GM12878 (cell line): ENCODE measurements around the gene TNF. TPM values are rescaled to one million over a fixed set of nuclear protein-coding genes. Genes with fewer than 3 reads are reported as not detected.

Experiments used
- BACH1 ChIP-seq: fragments of 450-650 bp; IDR thresholded peaks from 2 replicates; pipeline ENCODE4 v1.6.1; 2017; ENCODE audit warnings: mild to moderate bottlenecking, borderline replicate concordance
- CBFB ChIP-seq: IDR thresholded peaks from 2 replicates; pipeline ENCODE4 v1.6.1; 2016; ENCODE audit warnings: antibody characterized with exemption, low read depth
- EGR1 ChIP-seq, 2 experiments: IDR thresholded peaks; 1 replicate in 1 of 2; 2 replicates in 1 of 2; pipeline ENCODE4 v1.6.1; 2011 to 2012; ENCODE audit warnings: low read depth in 2 of 2, low read length in 2 of 2, borderline replicate concordance in 1 of 2, mild to moderate bottlenecking in 1 of 2, moderate library complexity in 1 of 2
- ETV6 ChIP-seq, 2 experiments: fragments of 450-650 bp in 1 of 2; IDR thresholded peaks in 1 of 2; conservative IDR thresholded peaks in 1 of 2; 2 replicates each; pipeline ENCODE4 v1.6.1; 2014; ENCODE audit warnings: antibody characterized with exemption in 1 of 2, borderline replicate concordance in 1 of 2, low read depth in 1 of 2, mild to moderate bottlenecking in 1 of 2, moderate library complexity in 1 of 2
- IKZF2 ChIP-seq, 2 experiments: fragments of 450-650 bp; IDR thresholded peaks; 2 replicates each; pipeline ENCODE4 v1.6.1; 2017; ENCODE audit warnings: mild to moderate bottlenecking in 2 of 2, moderate library complexity in 2 of 2
- IRF5 ChIP-seq: fragments of 450-650 bp; IDR thresholded peaks from 2 replicates; pipeline ENCODE4 v1.6.1; 2017; ENCODE audit warnings: borderline replicate concordance
- JUND ChIP-seq: IDR thresholded peaks from 2 replicates; pipeline ENCODE4 v1.6.1; 2012; ENCODE audit warnings: low read depth, mild to moderate bottlenecking, low read length, improper control_type of control experiment, moderate library complexity
- LARP7 ChIP-seq: fragments of 450-650 bp; IDR thresholded peaks from 2 replicates; pipeline ENCODE4 v1.6.1; 2017; ENCODE audit warnings: mild to moderate bottlenecking
- MAX ChIP-seq: IDR thresholded peaks from 2 replicates; pipeline ENCODE4 v1.6.1; 2012; ENCODE audit warnings: low read depth, low read length, improper control_type of control experiment
- MTA3 ChIP-seq: IDR thresholded peaks from 2 replicates; pipeline ENCODE4 v1.6.1; 2012; ENCODE audit warnings: low read length, inconsistent platforms, borderline replicate concordance
- NFYA ChIP-seq: IDR thresholded peaks from 2 replicates; pipeline ENCODE4 v1.6.1; 2011; ENCODE audit warnings: low read depth, mild to moderate bottlenecking, low read length, improper control_type of control experiment, borderline replicate concordance
- NR2C1 ChIP-seq: fragments of 450-650 bp; IDR thresholded peaks from 2 replicates; pipeline ENCODE4 v1.6.1; 2017; ENCODE audit warnings: antibody characterized with exemption, mild to moderate bottlenecking, moderate library complexity
- NR2C2 ChIP-seq: IDR thresholded peaks from 2 replicates; pipeline ENCODE4 v1.6.1; 2011; ENCODE audit warnings: borderline replicate concordance, low read depth; ENCODE audit not compliant: control insufficient read depth, insufficient read length
- RELA ChIP-seq: fragments of 450-650 bp; IDR thresholded peaks from 2 replicates; pipeline ENCODE4 v1.8.0; 2014; ENCODE audit warnings: borderline replicate concordance; ENCODE audit not compliant: partially characterized antibody
- RFX5 ChIP-seq: IDR thresholded peaks from 2 replicates; pipeline ENCODE4 v1.6.1; 2011; ENCODE audit warnings: low read depth, low read length, improper control_type of control experiment
- SIX5 ChIP-seq: IDR thresholded peaks from 2 replicates; pipeline ENCODE4 v1.6.1; 2011; ENCODE audit warnings: mild to moderate bottlenecking, low read depth, low read length, moderate library complexity; ENCODE audit not compliant: severe bottlenecking
- SKIL ChIP-seq: fragments of 450-650 bp; IDR thresholded peaks from 2 replicates; pipeline ENCODE4 v1.6.1; 2017; ENCODE audit warnings: mild to moderate bottlenecking, low read depth, inconsistent platforms; ENCODE audit not compliant: poor library complexity, severe bottlenecking
- TCF12 ChIP-seq: IDR thresholded peaks from 2 replicates; pipeline ENCODE4 v1.6.1; 2011; ENCODE audit warnings: low read depth, mild to moderate bottlenecking, low read length
- TCF3 ChIP-seq: IDR thresholded peaks from 2 replicates; pipeline ENCODE4 v1.6.1; 2012; ENCODE audit warnings: low read depth, mild to moderate bottlenecking, low read length, borderline replicate concordance; ENCODE audit not compliant: insufficient read depth
- YBX1 ChIP-seq: fragments of 450-650 bp; IDR thresholded peaks from 2 replicates; pipeline ENCODE4 v1.6.1; 2016; ENCODE audit warnings: antibody characterized with exemption
- ZBTB33 ChIP-seq: fragments of 450-650 bp; IDR thresholded peaks from 2 replicates; pipeline ENCODE4 v1.6.1; 2017; ENCODE audit warnings: mild to moderate bottlenecking
- ZNF384 ChIP-seq: IDR thresholded peaks from 2 replicates; pipeline ENCODE4 v1.6.1; 2012; ENCODE audit warnings: low read depth, mild to moderate bottlenecking, low read length, improper control_type of control experiment, borderline replicate concordance
- ZSCAN29 ChIP-seq: fragments of 450-650 bp; IDR thresholded peaks from 2 replicates; pipeline ENCODE4 v1.6.1; 2017; ENCODE audit warnings: mild to moderate bottlenecking, moderate library complexity
- polyA plus RNA-seq, 11 experiments: library from polyadenylated mRNA; depleted of rRNA in 4 of 11; unstranded in 6 of 11; stranded (reverse) in 5 of 11; fragments of >200 nt; fragmentation: Nextera tagmentation in 4 of 11; fragmentation: Illumina TruSeq in 1 of 11; extraction: Ambion mirVana in 4 of 11; extraction: Trizol in 1 of 11; gene quantifications; 1 replicate in 1 of 11; 2 replicates in 10 of 11; pipeline versions ENCODE4 v1.2.1 to v1.2.3, GENCODE V29; 2011 to 2016; ENCODE audit warnings: inconsistent platforms in 2 of 11, missing spikeins in 2 of 11, low read depth in 1 of 11
- total RNA-seq, 4 experiments: library from RNA; depleted of rRNA in 3 of 4; stranded (reverse); fragments of >200 nt in 3 of 4; fragmentation: Illumina TruSeq in 1 of 4; extraction: Trizol in 1 of 4; gene quantifications; 2 replicates each; pipeline versions ENCODE4 v1.2.1 to v1.2.3, GENCODE V29; 2013 to 2021

The TNF gene
- total and polyA plus RNA-seq, 10 of the 15 experiments (the other 5 are each of a cell fraction or from before 2014, with no cell fraction given), result 18.0 to 94.8 (median 61.9) TPM

- TF ChIP-seq SKIL (peak; percentile 77), JUND (no peak), TCF12 (peak; percentile 59; the same call in 1 of the 2 replicates), RELA (no peak), NFYA (no peak), IKZF2 (IDR thresholded peaks at IDR 0.05) (peak; percentile 59 to 61), CBFB (peak; percentile 88), LARP7 (peak; percentile 98), TCF3 (peak; percentile 62; the same call in 1 of the 2 replicates), ETV6 (conservative IDR thresholded peaks at IDR 0.05 in 1 of 2, IDR thresholded peaks at IDR 0.05 in 1 of 2; ENCODE audit: borderline replicate concordance in 1 of 2, low read depth in 1 of 2) (peak in 1 of 2 experiments; percentile 87; a peak in 2 of 4 replicates), NR2C2 (no peak), ZNF384 (no peak), SIX5 (no peak), BACH1 (peak; percentile 44; the same call in 1 of the 2 replicates), MAX (peak; percentile 91), MTA3 (no peak), IRF5 (peak; percentile 99), YBX1 (no peak), EGR1 (IDR thresholded peaks at IDR 0.05; ENCODE audit: borderline replicate concordance in 1 of 2, low read depth in 2 of 2, low read length in 2 of 2) (peak in 1 of 2 experiments; percentile 56; a peak in 1 of 3 replicates), NR2C1 (peak; percentile 61), ZSCAN29 (peak; percentile 93), ZBTB33 (peak; percentile 84), RFX5 (no peak)
Observed at GRCh38 chr6:31541658-31542521, 33.5 kb upstream of the TNF start, which contains the start of gene DDX39B (continued).
